Stomach (tissue), 4 donors: Measurements from ENCODE around the gene ZDHHC16.

Experiments used
- CTCF ChIP-seq, 7 experiments: fragments of 450-650 bp in 4 of 7; fragments of 200-600 bp in 3 of 7; sonication (generic) in 3 of 7; IDR thresholded peaks; one replicate each; pipeline ENCODE4 v1.5.1; 2016 to 2019; ENCODE audit warnings: antibody characterized with exemption in 7 of 7, control low read depth in 2 of 7, mild to moderate bottlenecking in 1 of 7
- POLR2A ChIP-seq, 4 donors: fragments of 450-650 bp; IDR thresholded peaks; one replicate each; pipeline ENCODE4 v1.6.1; 2016; ENCODE audit warnings: antibody characterized with exemption in 4 of 4, control low read depth in 2 of 4, mild to moderate bottlenecking in 1 of 4, moderate library complexity in 1 of 4

DNA sequence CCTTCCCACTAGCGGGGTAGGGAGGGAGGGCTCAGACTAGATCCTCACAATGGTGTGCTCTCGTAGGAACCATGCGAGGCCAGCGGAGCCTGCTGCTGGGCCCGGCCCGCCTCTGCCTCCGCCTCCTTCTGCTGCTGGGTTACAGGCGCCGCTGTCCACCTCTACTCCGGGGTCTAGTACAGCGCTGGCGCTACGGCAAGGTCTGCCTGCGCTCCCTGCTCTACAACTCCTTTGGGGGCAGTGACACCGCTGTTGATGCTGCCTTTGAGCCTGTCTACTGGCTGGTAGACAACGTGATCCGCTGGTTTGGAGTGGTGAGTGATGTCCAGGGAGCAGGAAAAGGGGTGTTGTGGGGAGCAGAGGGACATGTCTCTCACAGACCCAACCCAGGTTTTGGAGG lies 5.6 kb downstream of the ZDHHC16 start:
- TF ChIP-seq CTCF (IDR thresholded peaks at IDR 0.05) (no peak), POLR2A (IDR thresholded peaks at IDR 0.05) (no peak)
